GM23338 (cell line): Measurements from ENCODE around the gene AMBP.

Experiments used
- EZH2 ChIP-seq: fragments of 200-600 bp; sonication (generic); IDR thresholded peaks from one replicate; pipeline ENCODE4 v1.8.0; 2017; ENCODE audit warnings: antibody characterized with exemption, mild to moderate bottlenecking, low read depth; ENCODE audit not compliant: unreplicated experiment
- TF ChIP-seq, protein P1 (sequence below), 2 experiments: fragments of 200-600 bp in 1 of 2; sonication (generic) in 1 of 2; conservative IDR thresholded peaks; 2 replicates each; pipeline versions ENCODE4 v1.5.1 to v1.6.1; 2016 to 2017; ENCODE audit warnings: antibody characterized with exemption in 2 of 2, low read depth in 2 of 2, mild to moderate bottlenecking in 2 of 2, moderate library complexity in 1 of 2

- TF ChIP-seq, protein P1, sequence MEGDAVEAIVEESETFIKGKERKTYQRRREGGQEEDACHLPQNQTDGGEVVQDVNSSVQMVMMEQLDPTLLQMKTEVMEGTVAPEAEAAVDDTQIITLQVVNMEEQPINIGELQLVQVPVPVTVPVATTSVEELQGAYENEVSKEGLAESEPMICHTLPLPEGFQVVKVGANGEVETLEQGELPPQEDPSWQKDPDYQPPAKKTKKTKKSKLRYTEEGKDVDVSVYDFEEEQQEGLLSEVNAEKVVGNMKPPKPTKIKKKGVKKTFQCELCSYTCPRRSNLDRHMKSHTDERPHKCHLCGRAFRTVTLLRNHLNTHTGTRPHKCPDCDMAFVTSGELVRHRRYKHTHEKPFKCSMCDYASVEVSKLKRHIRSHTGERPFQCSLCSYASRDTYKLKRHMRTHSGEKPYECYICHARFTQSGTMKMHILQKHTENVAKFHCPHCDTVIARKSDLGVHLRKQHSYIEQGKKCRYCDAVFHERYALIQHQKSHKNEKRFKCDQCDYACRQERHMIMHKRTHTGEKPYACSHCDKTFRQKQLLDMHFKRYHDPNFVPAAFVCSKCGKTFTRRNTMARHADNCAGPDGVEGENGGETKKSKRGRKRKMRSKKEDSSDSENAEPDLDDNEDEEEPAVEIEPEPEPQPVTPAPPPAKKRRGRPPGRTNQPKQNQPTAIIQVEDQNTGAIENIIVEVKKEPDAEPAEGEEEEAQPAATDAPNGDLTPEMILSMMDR (conservative IDR thresholded peaks at IDR 0.05; ENCODE audit: low read depth in 2 of 2), result no peak
- no peak for TF ChIP-seq EZH2
Measured at GRCh38 chr9:114124138-114124537, 46.0 kb upstream of the AMBP start.
